SK-N-MC (cell line): Measurements from ENCODE around the gene SLC22A4.

Experiments used
- EZH2 ChIP-seq: fragments of 200-600 bp; sonication (generic); IDR thresholded peaks from one replicate; pipeline ENCODE4 v1.6.1; 2017; ENCODE audit warnings: antibody characterized with exemption
- POLR2AphosphoS5 ChIP-seq: IDR thresholded peaks from 2 replicates; pipeline ENCODE4 v1.6.1; 2012; ENCODE audit warnings: mild to moderate bottlenecking, low read depth, low read length, borderline replicate concordance

DNA sequence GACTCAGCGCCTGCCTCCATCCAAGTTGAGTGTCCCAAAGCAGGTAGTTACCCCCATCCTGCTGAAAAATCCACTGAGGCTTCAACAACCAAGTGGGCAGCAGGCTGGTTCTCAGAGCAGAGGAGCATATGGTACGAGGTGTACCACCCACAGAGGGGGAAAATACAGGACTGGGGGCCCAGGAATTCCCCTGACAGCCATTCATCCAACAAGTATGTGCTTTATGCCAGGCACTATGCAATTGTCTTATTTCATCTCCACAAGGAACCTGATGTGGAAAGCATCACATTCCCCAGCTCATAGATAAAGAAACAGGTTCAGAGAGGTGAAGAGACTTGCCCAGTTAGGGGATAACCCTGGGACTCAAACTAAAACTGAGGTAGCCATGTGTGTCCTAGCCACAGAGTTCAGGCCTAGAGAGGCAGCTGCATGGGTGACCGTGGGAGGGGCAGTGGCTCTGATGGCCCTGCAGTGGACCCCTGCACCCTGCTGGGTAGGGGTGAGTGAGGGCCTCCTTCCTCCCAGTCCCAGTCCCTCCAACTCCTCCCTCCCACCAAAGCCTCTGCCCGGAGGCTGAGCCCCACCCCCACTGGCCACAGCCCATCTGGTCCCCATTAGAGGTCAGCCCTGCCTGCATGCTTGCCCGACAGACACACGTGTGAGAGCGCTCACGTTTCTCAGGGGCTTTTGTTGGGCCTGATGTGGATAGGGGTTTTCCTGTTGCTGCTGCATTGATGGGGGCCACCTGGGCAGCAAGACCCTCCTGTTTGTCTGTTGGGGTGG lies 25.2 kb upstream of the SLC22A4 start:
- TF ChIP-seq POLR2AphosphoS5, result no peak
- TF ChIP-seq EZH2, result no peak
